DMS79 (cell line): ENCODE results near the gene ULK1.
"Not testable (repeated sequence)": the region's sequence is repeated elsewhere in the genome, so short reads cannot be mapped to it uniquely, and the experiment has no call there.

Source experiments
- DNase-seq: peaks from one replicate; lab custom pipeline; 2025; lab: John Stamatoyannopoulos, UW

Gene ULK1

GRCh38 chr12:131862084-131862441 lies 32.4 kb upstream of the ULK1 start:
- no peak for DNase-seq

- no peak for DNase-seq
These were observed 31.8 kb upstream of the ULK1 start for GRCh38 chr12:131862600-131862993.

- no peak for DNase-seq
These were observed 31.3 kb upstream of the ULK1 start for GRCh38 chr12:131862994-131863710.

GRCh38 chr12:131863711-131864396 lies 30.6 kb upstream of the ULK1 start:
- no peak for DNase-seq

- DNase-seq, result no peak
These were observed 30.0 kb upstream of the ULK1 start for GRCh38 chr12:131864469-131864868.

GRCh38 chr12:131865180-131865875 lies 29.1 kb upstream of the ULK1 start:
- DNase-seq, result peak; percentile 10

GRCh38 chr12:131867471-131867870 lies 27.0 kb upstream of the ULK1 start:
- no peak for DNase-seq

- DNase-seq, result no peak
These were observed 26.3 kb upstream of the ULK1 start for GRCh38 chr12:131867891-131868675.

GRCh38 chr12:131869871-131870418 lies 24.5 kb upstream of the ULK1 start:
- no peak for DNase-seq

- no peak for DNase-seq
These were observed 22.7 kb upstream of the ULK1 start for GRCh38 chr12:131871677-131872076.

- no peak for DNase-seq
These were observed 22.0 kb upstream of the ULK1 start for GRCh38 chr12:131872154-131873051.

- no peak for DNase-seq
These were observed 21.1 kb upstream of the ULK1 start for GRCh38 chr12:131873293-131873692.

GRCh38 chr12:131874972-131875371 lies 19.4 kb upstream of the ULK1 start:
- not testable (repeated sequence) for DNase-seq

- not testable (repeated sequence) for DNase-seq
These were observed 17.2 kb upstream of the ULK1 start for GRCh38 chr12:131877216-131877615.

- not testable (repeated sequence) for DNase-seq
These were observed 16.0 kb upstream of the ULK1 start for GRCh38 chr12:131878436-131878835.

- no peak for DNase-seq
These were observed 11.5 kb upstream of the ULK1 start for GRCh38 chr12:131882804-131883520.

GRCh38 chr12:131883521-131883900 lies 10.9 kb upstream of the ULK1 start:
- no peak for DNase-seq

- not testable (repeated sequence) for DNase-seq
These were observed 9.3 kb upstream of the ULK1 start for GRCh38 chr12:131885076-131885475.

- DNase-seq, result no peak
These were observed 8.8 kb upstream of the ULK1 start for GRCh38 chr12:131885543-131886057.

GRCh38 chr12:131891722-131892121 lies 2.7 kb upstream of the ULK1 start:
- not testable (repeated sequence) for DNase-seq
